Midbrain (tissue), 1 donor: ENCODE data around the gene SGCA.

Source experiments
- DNase-seq: peaks from one replicate; lab custom pipeline; 2025; lab: John Stamatoyannopoulos, UW

SGCA gene

GRCh38 chr17:50134206-50135110, 31.3 kb upstream of the SGCA start:
- DNase-seq: no peak

DNA sequence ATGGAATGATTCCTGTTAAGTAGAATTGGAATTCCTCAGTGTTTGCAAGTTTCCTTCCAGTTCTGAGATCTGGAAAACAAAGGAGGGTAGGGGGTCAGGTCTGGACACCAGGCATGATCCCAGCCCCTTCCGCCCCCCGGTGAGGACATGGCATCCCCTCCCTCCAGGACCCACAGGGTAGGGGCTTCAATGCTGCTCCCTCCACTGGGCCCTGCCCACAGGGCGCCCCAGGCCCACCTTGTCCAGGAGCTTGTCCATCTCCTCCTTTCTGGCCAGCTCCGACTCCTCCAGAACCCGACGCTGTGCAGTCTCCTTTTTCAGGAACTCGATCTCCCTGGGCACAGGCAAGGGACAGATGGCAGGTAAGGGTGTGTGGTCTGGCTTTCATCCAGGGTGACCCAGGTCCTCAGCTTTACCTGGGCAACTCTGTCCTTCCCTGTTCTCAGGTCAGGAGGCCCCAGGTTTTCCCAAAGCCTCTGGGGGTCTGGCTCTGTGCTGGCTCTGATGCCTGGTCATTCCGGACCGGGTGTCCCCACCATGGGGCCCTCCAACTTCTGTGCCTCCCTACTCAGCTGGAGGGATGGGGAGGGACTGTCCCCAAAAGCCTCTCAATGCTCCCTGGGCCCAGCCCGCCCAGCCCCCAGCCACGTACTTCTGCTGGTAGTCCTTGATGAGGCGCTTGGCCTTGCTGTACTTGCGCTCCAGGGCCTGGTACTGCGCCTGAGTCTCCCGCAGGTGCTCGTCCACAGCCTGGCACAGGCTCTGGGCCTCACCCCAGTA, 30.3 kb upstream of the SGCA start:
- no peak for DNase-seq

GRCh38 chr17:50136096-50136687, 29.6 kb upstream of the SGCA start:
- DNase-seq: no peak

- no peak for DNase-seq
Observed at GRCh38 chr17:50137042-50137441, 28.8 kb upstream of the SGCA start.

DNA sequence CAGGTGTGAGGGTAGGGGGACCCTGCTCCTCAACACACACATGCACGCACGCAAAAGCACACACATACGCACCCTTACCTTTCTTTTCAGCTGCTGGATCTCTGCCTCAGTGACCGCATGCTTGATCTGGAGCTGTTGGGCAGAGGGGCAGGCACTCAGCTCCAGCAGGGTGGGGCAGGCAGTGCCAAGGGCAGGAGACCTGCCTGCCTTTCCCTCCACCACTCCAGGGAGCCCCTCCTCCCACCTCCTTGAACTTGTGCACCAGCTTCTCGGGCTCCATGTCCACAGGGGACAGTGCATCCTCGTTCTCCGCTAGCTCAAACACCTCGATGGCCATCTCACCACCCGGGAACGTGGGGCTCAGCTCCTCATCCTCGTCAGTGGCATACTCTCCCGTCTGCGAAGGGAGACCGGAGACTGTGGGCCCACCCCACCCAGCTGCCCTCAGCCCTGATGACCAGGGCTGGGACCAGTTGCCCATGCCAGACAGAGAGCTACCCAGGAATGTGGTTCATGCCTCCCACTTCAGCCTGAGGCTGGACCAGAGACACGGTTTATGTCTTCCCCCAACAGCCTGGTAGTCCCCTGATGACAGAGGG, 26.5 kb upstream of the SGCA start:
- DNase-seq: no peak

- DNase-seq: peak; percentile 59
Observed at GRCh38 chr17:50139950-50140885, 25.6 kb upstream of the SGCA start.

DNA sequence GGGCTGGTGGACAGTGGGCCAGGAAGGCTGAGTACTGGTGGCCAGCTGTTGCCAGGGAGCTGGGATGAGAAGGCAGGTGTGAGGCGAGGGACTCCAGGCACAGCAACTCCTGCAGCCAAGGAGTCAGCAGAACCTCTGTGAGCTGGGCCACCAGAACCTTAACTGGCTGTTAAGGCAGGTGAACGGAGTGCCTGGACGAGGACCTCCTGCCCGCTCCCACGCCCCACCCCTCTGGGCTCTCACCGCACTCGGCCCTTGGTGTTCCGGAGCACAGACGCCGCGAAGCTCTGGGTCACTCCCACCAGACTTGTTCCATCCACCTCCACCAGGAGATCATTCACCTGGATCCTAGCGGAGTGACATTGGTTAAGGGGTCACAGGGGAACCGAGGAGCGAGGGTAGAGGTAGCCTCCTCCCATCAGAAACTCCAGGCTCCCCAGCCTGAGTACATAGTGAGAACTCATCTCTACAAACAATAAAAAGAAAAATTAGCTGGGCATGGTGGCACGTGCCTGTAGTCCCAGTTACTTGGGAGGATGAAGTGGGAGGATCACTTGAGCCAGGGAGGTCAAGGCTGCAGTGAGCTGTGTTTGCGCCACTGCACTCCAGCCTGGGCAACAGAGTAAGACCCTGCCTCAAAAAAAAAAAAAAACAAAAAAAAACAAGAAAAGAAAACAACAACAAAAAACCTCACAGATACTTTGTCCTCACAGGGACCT, 24.6 kb upstream of the SGCA start:
- DNase-seq: no peak

- no peak for DNase-seq
Observed at GRCh38 chr17:50141745-50142110, 24.1 kb upstream of the SGCA start.

DNA sequence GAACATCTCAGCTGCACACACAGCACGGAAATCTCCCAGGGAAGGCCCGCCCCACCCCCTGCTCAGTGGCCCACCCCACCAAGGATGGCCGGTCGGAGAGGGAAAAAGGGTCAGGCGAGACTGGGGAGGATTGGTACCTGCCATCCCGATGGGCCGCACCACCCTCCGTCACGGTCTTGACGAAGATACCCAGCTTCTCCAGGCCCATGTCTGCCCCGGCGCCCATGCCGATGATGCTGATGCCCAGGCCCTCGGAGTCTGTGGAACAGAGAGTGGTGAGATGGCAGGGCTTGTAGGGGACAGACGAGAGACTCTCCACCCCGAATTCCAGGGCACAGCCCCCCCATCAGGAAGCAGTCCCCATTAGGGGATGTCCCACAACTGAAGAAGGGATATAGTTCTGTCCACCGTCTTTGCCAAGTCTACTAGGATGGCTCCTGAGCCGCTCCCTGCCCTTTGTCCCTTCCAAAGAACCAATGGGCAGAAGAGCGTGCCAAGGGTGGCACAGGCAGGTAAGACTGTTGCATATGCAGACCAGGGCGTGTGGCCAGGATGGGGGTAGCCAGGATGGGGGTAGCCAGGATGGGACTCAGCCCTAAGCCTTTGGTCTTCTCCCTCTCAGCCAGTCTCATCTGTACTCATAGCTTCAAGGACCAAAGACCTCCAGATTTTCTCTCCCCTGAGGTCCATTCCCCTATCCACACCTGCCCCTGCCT, 22.2 kb upstream of the SGCA start:
- no peak for DNase-seq

DNA sequence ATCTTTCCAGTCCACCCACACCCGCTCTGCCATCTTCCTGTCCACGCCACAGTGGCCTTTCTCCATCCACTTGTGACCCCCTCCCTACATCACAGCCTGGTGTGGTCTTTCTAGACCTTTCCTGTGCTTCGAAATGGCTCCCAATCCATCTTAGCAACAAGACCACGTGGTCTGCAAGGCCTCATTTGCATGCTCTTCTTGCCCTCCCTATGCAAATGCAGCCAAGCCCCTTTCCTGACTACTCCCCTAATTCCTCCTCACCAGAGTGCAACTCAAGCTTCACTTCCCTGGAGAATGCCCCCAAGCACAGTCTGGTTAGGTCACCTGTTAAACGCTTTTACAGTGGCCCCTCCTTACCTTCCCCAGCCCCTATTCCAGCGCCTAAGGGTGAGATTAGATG, 21.4 kb upstream of the SGCA start:
- no peak for DNase-seq

GRCh38 chr17:50144845-50145531, 20.8 kb upstream of the SGCA start:
- DNase-seq: no peak

GRCh38 chr17:50145532-50146229, 20.1 kb upstream of the SGCA start:
- no peak for DNase-seq

- DNase-seq: no peak
Observed at GRCh38 chr17:50146230-50146926, 19.4 kb upstream of the SGCA start.

GRCh38 chr17:50146927-50147665, 18.7 kb upstream of the SGCA start:
- DNase-seq: peak; percentile 27

DNA sequence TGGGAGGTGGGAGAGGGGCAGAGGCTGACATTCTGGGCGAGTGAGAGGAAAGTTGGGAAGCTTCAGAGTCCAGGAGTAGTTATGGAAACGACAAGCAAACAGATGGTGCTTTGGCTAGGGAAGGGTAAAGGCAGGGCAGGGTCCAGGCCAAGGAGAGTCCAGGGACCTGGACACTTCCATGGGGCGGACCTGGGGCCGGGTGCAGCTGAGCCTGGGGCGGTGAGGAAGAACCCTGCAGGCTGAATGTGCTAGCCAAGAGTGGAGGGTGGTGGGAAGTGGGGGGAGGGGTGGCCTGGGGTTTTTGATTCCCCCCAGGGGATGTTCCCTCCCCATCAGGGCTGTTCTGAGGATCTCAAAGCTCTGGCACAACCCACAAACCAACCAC, 18.0 kb upstream of the SGCA start:
- DNase-seq: no peak

DNA sequence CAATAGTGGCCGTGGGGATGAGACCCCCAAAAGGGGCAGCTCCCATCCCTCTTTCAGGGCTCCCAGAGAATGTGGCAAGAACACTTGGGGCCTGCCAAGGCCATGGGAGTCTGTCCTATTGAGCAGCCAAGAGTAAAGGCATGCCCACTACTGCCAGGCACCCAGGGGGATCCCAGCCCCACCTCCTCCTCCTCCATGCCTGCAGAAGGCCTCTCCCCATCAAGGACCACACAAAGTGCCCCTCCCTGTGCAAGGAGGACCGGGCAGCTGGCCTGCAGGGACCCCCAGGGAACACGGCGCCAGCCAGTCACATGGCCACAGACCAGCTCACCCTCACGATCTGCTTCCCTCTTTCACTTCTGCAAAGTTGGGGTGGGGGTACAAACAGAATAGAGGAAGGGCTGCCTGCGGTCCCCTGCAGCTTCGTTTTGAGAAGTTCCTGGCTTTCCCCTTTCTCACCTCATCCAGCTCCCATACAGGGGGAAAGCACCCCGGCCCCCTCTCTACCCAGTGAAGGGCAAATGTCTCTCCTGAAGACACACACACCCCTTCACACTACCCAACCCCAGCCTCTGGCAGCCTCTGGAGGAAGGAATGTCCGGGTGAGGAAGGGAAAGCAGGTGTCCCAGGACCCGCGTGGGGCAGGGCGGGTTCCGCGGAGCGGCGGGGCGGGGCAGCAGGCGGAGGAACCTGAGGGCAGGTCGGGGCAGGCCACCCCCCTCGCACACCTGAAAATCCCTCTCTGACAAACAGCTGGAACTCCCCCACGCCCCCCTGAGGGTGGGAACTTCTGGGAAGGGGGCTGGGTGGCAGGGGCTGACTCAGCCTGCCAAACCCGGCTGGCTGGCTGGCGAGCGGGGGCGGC, 17.3 kb upstream of the SGCA start:
- DNase-seq: peak; percentile 42

DNA sequence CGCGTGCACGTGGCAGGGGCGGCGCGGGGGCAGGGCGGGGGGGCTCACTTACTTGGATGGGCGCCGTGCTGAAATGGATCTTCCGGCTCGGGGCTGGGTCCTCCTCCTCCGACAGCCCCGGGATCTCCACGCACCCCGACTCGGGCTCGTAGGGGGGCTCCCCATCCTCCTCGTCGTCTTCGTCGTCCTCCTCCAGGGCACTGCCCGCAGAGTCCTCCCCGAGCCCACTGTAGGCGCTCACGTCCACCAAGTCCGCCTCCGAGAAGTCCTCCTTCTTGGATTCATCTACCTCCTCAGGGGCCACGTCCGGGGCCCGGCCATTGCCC, 16.8 kb upstream of the SGCA start:
- DNase-seq: no peak
